GM12875 (cell line): Measurements from ENCODE around the gene FA2H.

Experiments used
- H3K4me3 ChIP-seq: one replicate; pipeline ENCODE4 v1.5.1; 2011; ENCODE audit warnings: low read depth, low read length, control low read depth
- TF ChIP-seq, protein P1 (sequence below): IDR thresholded peaks from 2 replicates; pipeline ENCODE4 v1.5.1; 2011; ENCODE audit warnings: low read depth, mild to moderate bottlenecking, control low read depth, inconsistent platforms, low read length, moderate library complexity, borderline replicate concordance; ENCODE audit not compliant: insufficient read depth

The FA2H gene

GRCh38 chr16:74759564-74759963, 15.1 kb downstream of the FA2H start:
- no peak overlapping the region for H3K4me3 ChIP-seq
- TF ChIP-seq, protein P1, sequence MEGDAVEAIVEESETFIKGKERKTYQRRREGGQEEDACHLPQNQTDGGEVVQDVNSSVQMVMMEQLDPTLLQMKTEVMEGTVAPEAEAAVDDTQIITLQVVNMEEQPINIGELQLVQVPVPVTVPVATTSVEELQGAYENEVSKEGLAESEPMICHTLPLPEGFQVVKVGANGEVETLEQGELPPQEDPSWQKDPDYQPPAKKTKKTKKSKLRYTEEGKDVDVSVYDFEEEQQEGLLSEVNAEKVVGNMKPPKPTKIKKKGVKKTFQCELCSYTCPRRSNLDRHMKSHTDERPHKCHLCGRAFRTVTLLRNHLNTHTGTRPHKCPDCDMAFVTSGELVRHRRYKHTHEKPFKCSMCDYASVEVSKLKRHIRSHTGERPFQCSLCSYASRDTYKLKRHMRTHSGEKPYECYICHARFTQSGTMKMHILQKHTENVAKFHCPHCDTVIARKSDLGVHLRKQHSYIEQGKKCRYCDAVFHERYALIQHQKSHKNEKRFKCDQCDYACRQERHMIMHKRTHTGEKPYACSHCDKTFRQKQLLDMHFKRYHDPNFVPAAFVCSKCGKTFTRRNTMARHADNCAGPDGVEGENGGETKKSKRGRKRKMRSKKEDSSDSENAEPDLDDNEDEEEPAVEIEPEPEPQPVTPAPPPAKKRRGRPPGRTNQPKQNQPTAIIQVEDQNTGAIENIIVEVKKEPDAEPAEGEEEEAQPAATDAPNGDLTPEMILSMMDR = no peak

GRCh38 chr16:74758801-74759200, 15.8 kb downstream of the FA2H start:
- TF ChIP-seq, protein P1 = no peak
- no peak overlapping the region for H3K4me3 ChIP-seq

DNA sequence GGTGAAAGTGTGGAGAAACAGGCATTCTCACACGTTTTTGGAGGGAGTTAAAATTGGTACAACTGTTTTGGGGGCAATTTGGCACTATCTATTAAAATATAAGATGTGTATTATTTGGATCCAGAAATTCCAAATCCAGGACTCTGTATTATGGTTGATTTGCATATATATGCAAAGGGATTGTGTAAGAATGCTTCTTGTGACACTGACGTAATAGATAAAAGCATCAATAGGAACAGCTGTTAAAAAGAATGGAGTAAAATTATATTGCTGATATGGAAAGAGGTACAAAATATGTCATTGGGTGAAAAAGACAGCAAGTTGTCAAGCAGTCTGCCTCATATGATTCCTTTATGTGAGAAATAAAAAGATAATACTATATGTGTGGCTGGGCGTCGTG, 17.3 kb downstream of the FA2H start:
- no peak overlapping the region for H3K4me3 ChIP-seq
- TF ChIP-seq, protein P1 = no peak

GRCh38 chr16:74756203-74756602, 18.4 kb downstream of the FA2H start:
- TF ChIP-seq, protein P1 = no peak
- no peak overlapping the region for H3K4me3 ChIP-seq

- no peak overlapping the region for H3K4me3 ChIP-seq
- TF ChIP-seq, protein P1 = no peak
Observed at GRCh38 chr16:74753180-74753579, 21.4 kb downstream of the FA2H start.

GRCh38 chr16:74752756-74753155, 21.9 kb downstream of the FA2H start:
- no peak overlapping the region for H3K4me3 ChIP-seq
- TF ChIP-seq, protein P1 = no peak

DNA sequence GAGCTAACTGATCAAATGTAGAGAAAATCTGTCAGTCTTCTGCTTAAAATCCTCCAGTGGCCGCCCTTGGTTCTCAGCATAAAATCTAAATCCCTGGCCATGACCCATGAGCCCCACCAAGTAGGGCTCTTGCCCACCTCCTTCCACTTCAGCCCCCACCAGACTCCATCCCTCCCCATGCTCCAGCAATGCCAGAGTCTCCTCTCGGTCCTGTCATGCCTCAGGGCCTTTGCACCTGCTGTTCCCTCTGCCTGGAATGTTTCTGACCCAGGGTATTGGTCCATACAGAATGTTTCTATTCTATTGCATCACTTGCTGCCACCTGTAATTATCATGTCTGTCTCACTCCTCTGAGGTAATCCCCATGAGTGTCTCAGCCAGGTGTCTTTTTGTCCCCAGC, 22.4 kb downstream of the FA2H start:
- H3K4me3 ChIP-seq = no peak overlapping the region
- TF ChIP-seq, protein P1 = no peak
